Mesenchymal stem cell (in vitro differentiated cells and primary cell): ENCODE measurements around the gene ABCA6.

ENCODE experiments used
- DNase-seq: peaks from one replicate; pipeline ENCODE4 v3.0.0-alpha.2; 2013
- H2AFZ ChIP-seq: one replicate; pipeline ENCODE4 v1.6.1; 2013; ENCODE audit warnings: low read depth, mild to moderate bottlenecking, control low read depth, inconsistent platforms, low read length, moderate library complexity
- H2AK5ac ChIP-seq: 2 replicates; pipeline ENCODE4 v1.6.1; 2013; ENCODE audit warnings: low read length, moderate library complexity, mild to moderate bottlenecking, inconsistent platforms; ENCODE audit not compliant: severe bottlenecking
- H2BK120ac ChIP-seq: one replicate; pipeline ENCODE4 v1.6.1; 2013; ENCODE audit warnings: low read depth, mild to moderate bottlenecking, inconsistent platforms, low read length, moderate library complexity
- H2BK12ac ChIP-seq, 2 experiments: one replicate each; pipeline ENCODE4 v1.6.1; 2013; ENCODE audit warnings: inconsistent platforms in 2 of 2, low read length in 2 of 2, mild to moderate bottlenecking in 2 of 2, moderate library complexity in 2 of 2, control low read depth in 1 of 2
- H2BK15ac ChIP-seq: one replicate; pipeline ENCODE4 v1.6.1; 2013; ENCODE audit warnings: mild to moderate bottlenecking, low read depth, inconsistent platforms; ENCODE audit not compliant: poor library complexity, severe bottlenecking
- H2BK5ac ChIP-seq: 2 replicates; pipeline ENCODE4 v1.6.1; 2013; ENCODE audit warnings: low read depth, mild to moderate bottlenecking, low read length, control low read depth, inconsistent platforms; ENCODE audit not compliant: poor library complexity, severe bottlenecking
- H3K14ac ChIP-seq, 2 experiments: one replicate each; pipeline ENCODE4 v1.6.1; 2013; ENCODE audit warnings: inconsistent platforms in 2 of 2, low read length in 2 of 2, control low read depth in 1 of 2, mild to moderate bottlenecking in 1 of 2, moderate library complexity in 1 of 2
- H3K18ac ChIP-seq, 2 experiments: one replicate each; pipeline ENCODE4 v1.6.1; 2013; ENCODE audit warnings: inconsistent platforms in 2 of 2, low read length in 2 of 2, control low read depth in 1 of 2, low read depth in 1 of 2, mild to moderate bottlenecking in 1 of 2
- H3K23ac ChIP-seq, 2 experiments: one replicate each; pipeline ENCODE4 v1.6.1; 2013; ENCODE audit warnings: inconsistent platforms in 2 of 2, low read length in 2 of 2, mild to moderate bottlenecking in 2 of 2, moderate library complexity in 2 of 2, control low read depth in 1 of 2
- H3K27ac ChIP-seq: 2 replicates; pipeline ENCODE4 v1.5.1; 2013; ENCODE audit warnings: mild to moderate bottlenecking, moderate library complexity, low read length, control low read depth, inconsistent platforms; ENCODE audit not compliant: poor library complexity, severe bottlenecking
- H3K27me3 ChIP-seq, 2 experiments: 2 replicates each; pipeline versions ENCODE4 v1.6.1 to v1.7.0; 2013; ENCODE audit warnings: low read length in 2 of 2, mild to moderate bottlenecking in 2 of 2, moderate library complexity in 2 of 2, control low read depth in 1 of 2, inconsistent platforms in 1 of 2; ENCODE audit not compliant: control insufficient read depth in 1 of 2, insufficient read depth in 1 of 2
- H3K36me3 ChIP-seq, 2 experiments: 2 replicates each; pipeline versions ENCODE4 v1.6.1 to v1.7.0; 2013; ENCODE audit warnings: low read length in 2 of 2, control low read depth in 1 of 2, inconsistent platforms in 1 of 2, low read depth in 1 of 2, mild to moderate bottlenecking in 1 of 2; ENCODE audit not compliant: insufficient read depth in 2 of 2, control insufficient read depth in 1 of 2
- H3K4ac ChIP-seq, 2 experiments: one replicate each; pipeline ENCODE4 v1.6.1; 2013; ENCODE audit warnings: inconsistent platforms in 2 of 2, low read length in 2 of 2, mild to moderate bottlenecking in 2 of 2, moderate library complexity in 2 of 2, control low read depth in 1 of 2, low read depth in 1 of 2
- H3K4me1 ChIP-seq: 2 replicates; pipeline ENCODE4 v1.6.1; 2013; ENCODE audit warnings: low read depth, low read length, control low read depth; ENCODE audit not compliant: control insufficient read depth, insufficient read depth
- H3K4me2 ChIP-seq: 2 replicates; pipeline ENCODE4 v1.6.1; 2013; ENCODE audit warnings: low read length, mild to moderate bottlenecking, inconsistent platforms; ENCODE audit not compliant: poor library complexity, severe bottlenecking
- H3K4me3 ChIP-seq, 2 experiments: 2 replicates each; pipeline versions ENCODE4 v1.5.1 to v1.7.0; 2013; ENCODE audit warnings: low read length in 2 of 2, mild to moderate bottlenecking in 2 of 2, control low read depth in 1 of 2, low read depth in 1 of 2; ENCODE audit not compliant: insufficient read depth in 1 of 2
- H3K79me1 ChIP-seq: replicated peaks from 2 replicates; pipeline ENCODE4 v1.6.1; 2013; ENCODE audit warnings: mild to moderate bottlenecking, control low read depth, low read length, inconsistent platforms; ENCODE audit not compliant: poor library complexity, severe bottlenecking
- H3K9ac ChIP-seq: 2 replicates; pipeline ENCODE4 v1.7.0; 2013; ENCODE audit warnings: mild to moderate bottlenecking, low read length, moderate library complexity
- H3K9me3 ChIP-seq: 2 replicates; pipeline ENCODE4 v1.7.0; 2013; ENCODE audit warnings: mild to moderate bottlenecking, low read length; ENCODE audit not compliant: control insufficient read depth
- H4K8ac ChIP-seq: one replicate; pipeline ENCODE4 v1.6.1; 2013; ENCODE audit warnings: inconsistent platforms, mild to moderate bottlenecking, low read length, moderate library complexity
- H4K91ac ChIP-seq: one replicate; pipeline ENCODE4 v1.6.1; 2013; ENCODE audit warnings: mild to moderate bottlenecking, low read length, inconsistent platforms
- WGBS: methylation state at CpG from one replicate; pipeline ENCODE4 v1.1.7; 2013; ENCODE audit warnings: mixed read lengths; 5-methylcytosine and 5-hydroxymethylcytosine counted together

Gene ABCA6

DNA sequence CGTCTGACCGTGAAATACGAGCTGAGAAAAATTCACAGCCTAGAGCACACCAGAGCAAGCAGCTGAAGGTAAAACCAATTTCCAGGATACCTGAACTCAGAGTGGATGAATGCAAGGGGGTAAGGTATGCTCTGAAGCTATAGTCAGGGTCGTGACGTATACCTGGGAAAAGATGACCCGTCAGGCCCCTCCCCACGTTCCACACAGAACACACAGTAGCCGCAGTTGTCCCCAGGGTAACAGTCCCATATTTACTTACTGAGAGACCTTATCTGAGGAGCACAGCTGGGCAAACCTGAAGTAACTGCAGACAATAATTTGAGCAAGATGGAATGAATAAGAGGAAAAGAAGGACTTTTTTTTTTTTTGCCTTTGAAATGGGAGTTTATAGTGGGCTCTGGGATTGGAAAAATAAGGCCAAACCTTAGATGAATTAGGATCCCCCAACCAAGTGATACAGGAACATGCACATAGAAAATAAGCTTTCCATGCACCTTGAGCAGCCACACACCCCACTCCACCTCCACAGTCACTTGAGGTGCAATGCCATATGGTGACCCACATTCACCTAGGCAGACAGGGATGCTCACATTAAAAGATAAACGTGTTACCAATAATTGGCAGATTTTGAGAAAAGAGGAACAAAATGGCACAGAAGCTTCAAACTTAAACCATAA is 38.0 kb downstream of the ABCA6 start:
- H3K14ac ChIP-seq = peak overlapping the region in 1 of 2 experiments; percentile 28
- peak overlapping the region; percentile 51 for H2AFZ ChIP-seq
- H2BK15ac ChIP-seq = no peak overlapping the region
- H3K9me3 ChIP-seq = no peaks in the 10 kb centered on the region
- no peak overlapping the region for H3K23ac ChIP-seq
- no peak overlapping the region for H2BK120ac ChIP-seq
- no peak overlapping the region for H2AK5ac ChIP-seq
- DNase-seq = no peak
- H2BK5ac ChIP-seq = no peak overlapping the region
- no peaks in the 10 kb centered on the region for H3K27me3 ChIP-seq
- H4K91ac ChIP-seq = no peak overlapping the region
- no peak overlapping the region for H4K8ac ChIP-seq
- no peak overlapping the region for H2BK12ac ChIP-seq
- no peaks in the 10 kb centered on the region for H3K4me1 ChIP-seq
- H3K4me3 ChIP-seq = no peak overlapping the region
- peaks cover 0 to 95% of the 10 kb centered on the region in 2 experiments for H3K36me3 ChIP-seq
- no peak overlapping the region for H3K27ac ChIP-seq
- no peak overlapping the region for H3K18ac ChIP-seq
- no peak overlapping the region for H3K4me2 ChIP-seq
- 86% methylated on average over 9 of the region's 9 CpGs for WGBS
- H3K9ac ChIP-seq = no peak overlapping the region
- H3K4ac ChIP-seq = no peak overlapping the region
- H3K79me1 ChIP-seq = no peaks in the 10 kb centered on the region

DNA sequence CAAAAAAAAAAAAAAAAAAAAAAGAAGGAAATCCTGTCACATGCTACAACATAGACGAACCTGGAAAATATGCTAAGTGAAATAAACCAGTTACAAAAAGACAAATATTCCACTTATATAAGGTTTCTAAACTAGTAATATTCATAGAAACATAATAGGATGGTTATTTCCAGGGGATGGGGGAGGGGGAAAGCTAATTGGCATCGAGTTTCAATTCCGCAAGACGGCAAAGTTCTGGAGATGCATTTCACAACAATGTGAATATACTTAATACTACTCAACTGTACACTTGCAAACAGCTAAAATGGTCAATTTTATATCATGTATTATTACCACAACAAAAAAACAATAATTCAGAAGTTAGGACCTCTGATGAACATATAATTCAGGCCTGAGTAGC is 43.1 kb downstream of the ABCA6 start:
- no peak overlapping the region for H3K4me2 ChIP-seq
- H2AK5ac ChIP-seq = no peak overlapping the region
- H4K8ac ChIP-seq = no peak overlapping the region
- H3K27ac ChIP-seq = no peak overlapping the region
- H3K4ac ChIP-seq = no peak overlapping the region
- H2BK120ac ChIP-seq = no peak overlapping the region
- H3K9me3 ChIP-seq = no peaks in the 10 kb centered on the region
- no peak overlapping the region for H3K4me3 ChIP-seq
- H2AFZ ChIP-seq = no peak overlapping the region
- no peak overlapping the region for H4K91ac ChIP-seq
- no peak overlapping the region for H2BK15ac ChIP-seq
- no peak for DNase-seq
- H2BK5ac ChIP-seq = no peak overlapping the region
- no peaks in the 10 kb centered on the region for H3K79me1 ChIP-seq
- no peak overlapping the region for H2BK12ac ChIP-seq
- no peak overlapping the region for H3K23ac ChIP-seq
- H3K27me3 ChIP-seq = no peaks in the 10 kb centered on the region
- H3K9ac ChIP-seq = no peak overlapping the region
- no CpG with 5 or more reads among the region's 4 CpGs for WGBS
- no peaks in the 10 kb centered on the region for H3K4me1 ChIP-seq
- peaks cover 0 to 95% of the 10 kb centered on the region in 2 experiments for H3K36me3 ChIP-seq
- no peak overlapping the region for H3K14ac ChIP-seq
- no peak overlapping the region for H3K18ac ChIP-seq

DNA sequence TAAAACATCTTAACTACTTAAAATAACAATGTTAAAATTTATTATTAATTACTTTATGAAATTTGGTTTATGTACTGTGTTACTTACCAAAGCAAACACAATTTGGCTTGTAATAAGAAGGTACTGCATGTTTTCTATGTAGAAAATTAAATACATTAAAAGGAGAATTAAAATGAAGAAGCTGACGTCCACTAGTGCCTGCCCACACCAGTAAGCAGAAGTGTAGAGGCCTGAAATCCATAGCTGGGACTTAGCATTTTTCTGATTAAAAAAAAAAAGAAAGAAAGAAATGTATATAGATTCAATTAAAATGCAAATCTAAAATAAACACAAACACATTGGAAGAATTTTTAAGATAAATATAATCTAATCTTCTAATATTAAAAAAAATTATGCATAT is 45.2 kb downstream of the ABCA6 start:
- Histone ChIP-seq H2BK12ac (no peak overlapping the region), H3K23ac (no peak overlapping the region), H2BK5ac (no peak overlapping the region), H3K14ac (no peak overlapping the region), H3K4me2 (no peak overlapping the region), H3K9ac (no peak overlapping the region), H3K79me1 (no peaks in the 10 kb centered on the region), H3K9me3 (no peaks in the 10 kb centered on the region), H4K91ac (no peak overlapping the region), H2AK5ac (no peak overlapping the region), H2BK15ac (no peak overlapping the region), H3K4me1 (no peaks in the 10 kb centered on the region), H3K27me3 (no peaks in the 10 kb centered on the region), H2BK120ac (no peak overlapping the region), H3K18ac (no peak overlapping the region), H3K36me3 (peaks cover 0 to 94% of the 10 kb centered on the region in 2 experiments), H3K27ac (no peak overlapping the region), H2AFZ (no peak overlapping the region), H4K8ac (no peak overlapping the region), H3K4ac (no peak overlapping the region), H3K4me3 (no peak overlapping the region)
- WGBS = no CpG with 5 or more reads among the region's 1 CpG
- no peak for DNase-seq

DNA sequence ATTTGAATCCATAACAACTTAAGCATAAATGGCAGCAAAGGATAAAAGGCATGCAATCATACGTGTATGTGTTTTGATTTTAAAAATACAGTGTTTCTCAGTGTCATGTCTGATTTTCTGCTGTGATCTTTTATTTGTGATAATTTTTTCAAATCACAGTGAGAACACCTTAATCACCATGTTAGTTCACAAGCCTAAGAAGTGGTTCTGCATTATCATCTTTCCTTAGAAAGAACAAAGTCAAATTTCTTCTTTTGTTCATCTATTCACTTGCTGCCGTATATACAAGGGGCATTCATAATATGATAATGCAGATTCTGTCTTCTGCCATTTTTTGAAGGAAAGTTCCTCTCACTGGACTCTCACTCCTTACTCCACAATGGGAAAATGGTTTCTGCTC is 47.7 kb downstream of the ABCA6 start:
- no peaks in the 10 kb centered on the region for H3K27me3 ChIP-seq
- no peak overlapping the region for H2BK12ac ChIP-seq
- H4K91ac ChIP-seq = no peak overlapping the region
- no peak overlapping the region for H3K4me3 ChIP-seq
- H3K23ac ChIP-seq = no peak overlapping the region
- H3K14ac ChIP-seq = no peak overlapping the region
- H3K79me1 ChIP-seq = no peaks in the 10 kb centered on the region
- H2BK120ac ChIP-seq = no peak overlapping the region
- no peak overlapping the region for H4K8ac ChIP-seq
- H2AFZ ChIP-seq = no peak overlapping the region
- no peak for DNase-seq
- no peak overlapping the region for H3K4me2 ChIP-seq
- no CpG with 5 or more reads among the region's 2 CpGs for WGBS
- peaks cover 0 to 95% of the 10 kb centered on the region in 2 experiments for H3K36me3 ChIP-seq
- H3K9ac ChIP-seq = no peak overlapping the region
- no peak overlapping the region for H2BK15ac ChIP-seq
- H3K4me1 ChIP-seq = no peaks in the 10 kb centered on the region
- no peak overlapping the region for H2BK5ac ChIP-seq
- H3K27ac ChIP-seq = no peak overlapping the region
- H3K9me3 ChIP-seq = no peaks in the 10 kb centered on the region
- H2AK5ac ChIP-seq = no peak overlapping the region
- no peak overlapping the region for H3K18ac ChIP-seq
- no peak overlapping the region for H3K4ac ChIP-seq
